Stimulated activated CD4-positive, alpha-beta T cell treated with anti-CD3 and anti-CD28 coated beads, Interleukin-4, amount 100 ng/mL, for 4 hours (primary cell): ENCODE data around the gene HEPHL1.

Experiments
- DNase-seq, 2 experiments: peaks; one replicate each; pipeline ENCODE4 v3.0.0-alpha.2; 2020

HEPHL1 gene

GRCh38 chr11:94131718-94132115, 110.6 kb downstream of the HEPHL1 start:
- no peak for DNase-seq

- DNase-seq: no peak
These were observed 111.0 kb downstream of the HEPHL1 start for GRCh38 chr11:94132152-94132558.

GRCh38 chr11:94132823-94133408, 111.8 kb downstream of the HEPHL1 start:
- DNase-seq: no peak

GRCh38 chr11:94133752-94134151, 112.6 kb downstream of the HEPHL1 start:
- DNase-seq: no peak

GRCh38 chr11:94134651-94135512, 113.7 kb downstream of the HEPHL1 start:
- peak in 1 of 2 experiments; percentile 15 for DNase-seq

GRCh38 chr11:94139416-94139815, 118.3 kb downstream of the HEPHL1 start:
- no peak for DNase-seq

GRCh38 chr11:94140154-94140655, 119.1 kb downstream of the HEPHL1 start:
- DNase-seq: no peak

- DNase-seq: no peak
These were observed 120.6 kb downstream of the HEPHL1 start for GRCh38 chr11:94141511-94142307.

- DNase-seq: no peak
These were observed 121.4 kb downstream of the HEPHL1 start for GRCh38 chr11:94142308-94143281.

- no peak for DNase-seq
These were observed 123.1 kb downstream of the HEPHL1 start for GRCh38 chr11:94144216-94144615.

GRCh38 chr11:94144664-94145063, 123.5 kb downstream of the HEPHL1 start:
- DNase-seq: no peak

- no peak for DNase-seq
These were observed 124.3 kb downstream of the HEPHL1 start for GRCh38 chr11:94145431-94145830.

GRCh38 chr11:94145916-94146315, 124.8 kb downstream of the HEPHL1 start:
- DNase-seq: no peak

- DNase-seq: no peak
These were observed 126.3 kb downstream of the HEPHL1 start for GRCh38 chr11:94147433-94147845.

- DNase-seq: no peak
These were observed 127.0 kb downstream of the HEPHL1 start for GRCh38 chr11:94148189-94148588.

- DNase-seq: no peak
These were observed 128.4 kb downstream of the HEPHL1 start for GRCh38 chr11:94149431-94150017.

- no peak for DNase-seq
These were observed 128.9 kb downstream of the HEPHL1 start for GRCh38 chr11:94150056-94150455.

- DNase-seq: no peak
These were observed 129.8 kb downstream of the HEPHL1 start for GRCh38 chr11:94150704-94151685.

GRCh38 chr11:94151903-94152677, 130.9 kb downstream of the HEPHL1 start:
- DNase-seq: peak in 1 of 2 experiments; percentile 24

- no peak for DNase-seq
These were observed 131.5 kb downstream of the HEPHL1 start for GRCh38 chr11:94152678-94153065.
